ENCODE measurements around the gene MICAL2. TPM values are rescaled to one million over a fixed set of nuclear protein-coding genes. Genes with fewer than 3 reads are reported as not detected.

The MICAL2 gene
- total RNA-seq, 1 donor from 2014 or later: 34.8 TPM

DNA sequence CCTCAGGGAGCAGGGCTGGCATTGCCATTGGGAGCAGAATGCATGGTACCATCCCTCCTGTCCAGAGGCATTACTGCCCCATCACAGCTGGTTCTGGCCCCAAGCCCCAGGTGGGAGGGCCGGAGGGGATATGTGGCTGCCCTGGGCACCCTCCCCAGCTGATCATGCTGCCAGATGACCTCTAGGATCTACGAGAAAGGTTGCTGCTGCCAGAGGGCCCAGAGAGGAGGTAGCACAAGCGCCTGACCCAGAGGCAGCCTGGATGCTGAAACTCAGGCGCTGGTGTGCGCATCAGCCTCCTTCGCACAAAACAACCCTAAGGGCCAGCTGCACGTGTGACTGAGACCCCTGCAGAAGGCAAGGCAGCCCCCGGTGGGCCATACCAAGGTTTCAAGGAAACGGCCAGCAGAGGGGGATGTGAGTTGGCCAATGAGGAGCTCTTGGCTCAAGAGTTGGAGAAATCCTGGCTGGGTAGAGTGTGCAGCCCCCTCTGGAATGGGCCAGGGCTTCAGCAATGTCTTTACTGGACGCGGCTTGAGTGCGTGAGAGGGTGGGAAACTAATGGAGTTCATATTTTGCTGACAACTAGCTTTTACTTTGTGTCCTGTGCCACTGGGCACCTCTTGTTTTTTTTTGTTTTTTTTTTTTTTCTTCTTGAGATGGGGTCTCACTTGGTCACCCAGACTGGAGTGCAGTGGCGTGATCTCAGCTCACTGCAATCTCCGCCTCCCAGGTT is 178.7 kb downstream of the MICAL2 start:
- ATAC-seq (ENCODE audit: poor library complexity) (peak; percentile 4), DNase-seq (no peak)
- intact Hi-C loops (cut with DNase I): loop anchor here (10.0 kb wide), 1 partner anchor 484 kb away; no protein-coding TSS in a partner anchor

DNA sequence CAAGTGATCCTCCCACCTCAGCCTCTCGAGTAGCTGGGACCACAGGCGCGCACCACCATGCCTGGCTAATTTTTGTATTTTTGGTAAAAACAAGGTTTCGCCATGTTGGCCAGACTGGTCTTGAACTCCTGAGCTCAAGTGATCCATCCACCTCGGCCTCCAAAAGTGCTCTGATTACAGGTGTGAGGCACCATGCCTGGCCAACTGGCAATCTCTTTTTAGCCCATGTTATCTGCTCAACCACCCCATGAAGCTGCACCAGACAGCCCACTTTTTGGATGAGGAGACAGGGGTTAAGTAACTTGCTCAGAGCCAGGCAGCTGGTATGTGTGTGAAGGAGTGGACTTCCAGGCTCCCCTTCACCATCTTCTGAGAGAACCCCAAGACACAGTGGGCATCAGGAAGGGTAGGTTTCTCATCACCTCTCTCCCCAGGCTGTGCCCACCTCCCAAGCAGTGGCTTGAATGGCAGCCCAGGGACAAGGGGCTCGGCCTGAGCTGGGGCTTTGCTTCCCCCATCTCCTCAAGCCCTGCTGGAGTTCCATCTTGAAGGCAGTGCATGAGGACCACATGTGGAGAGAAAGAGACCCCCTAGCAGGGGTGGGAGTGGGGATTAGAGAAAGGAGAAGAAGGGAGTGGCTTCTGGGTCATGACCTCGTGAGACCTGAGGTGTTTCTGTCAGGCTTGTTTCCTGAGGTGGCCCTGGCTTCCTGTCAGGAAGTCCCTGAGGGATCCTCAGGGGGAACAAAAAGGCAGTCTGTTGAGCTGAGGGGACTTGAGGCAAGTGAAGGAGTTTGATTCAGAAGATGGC is 179.5 kb downstream of the MICAL2 start:
- no peak for DNase-seq
- intact Hi-C loops (cut with DNase I): loop anchor here (10.0 kb wide), 1 partner anchor 485 kb away; no protein-coding TSS in a partner anchor
- ATAC-seq (ENCODE audit: poor library complexity): no peak

DNA sequence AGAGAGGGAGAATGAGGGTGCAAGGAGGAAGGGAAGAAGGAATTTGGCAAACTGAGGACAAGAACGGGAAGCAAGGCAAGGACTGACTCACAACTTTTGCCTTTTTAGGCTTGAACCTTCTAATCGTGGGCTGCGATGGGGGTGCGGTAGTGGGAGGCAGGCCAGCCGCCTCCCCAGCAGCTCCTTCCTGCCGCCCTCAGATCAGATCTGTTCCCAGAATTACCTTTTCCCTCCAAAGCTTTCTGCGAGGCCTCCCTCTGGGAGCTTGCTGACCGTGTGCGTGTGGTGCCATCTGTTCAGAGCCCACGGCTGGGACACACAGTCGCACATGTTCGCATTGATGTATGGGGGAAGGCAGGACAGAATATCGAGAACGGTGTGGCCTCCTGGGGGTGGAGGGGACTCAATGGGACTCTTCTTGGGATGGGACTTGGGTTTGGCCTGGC is 180.1 kb downstream of the MICAL2 start:
- intact Hi-C loops (cut with DNase I): no loop called here
- ATAC-seq (ENCODE audit: poor library complexity) (no peak), DNase-seq (no peak)

DNA sequence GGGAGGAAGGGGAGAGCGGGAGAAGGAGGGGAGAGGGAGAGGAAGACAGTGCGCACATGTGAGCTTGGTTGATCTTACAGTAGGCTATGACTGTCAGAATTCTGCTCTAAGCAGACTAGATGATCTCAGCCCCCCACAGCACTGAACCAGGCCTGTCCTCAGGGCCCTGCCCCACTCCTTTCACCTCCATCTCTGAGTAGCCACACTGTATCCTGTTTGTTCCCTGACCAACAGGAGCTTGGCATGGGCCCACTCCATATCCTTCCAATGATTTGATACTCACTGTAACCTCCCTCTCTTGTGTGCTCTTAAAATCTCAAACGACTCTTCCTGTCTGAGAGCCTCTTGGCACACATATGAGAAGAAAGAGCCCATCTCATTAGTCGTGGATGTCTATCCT is 180.9 kb downstream of the MICAL2 start:
- no peak for DNase-seq
- ATAC-seq (ENCODE audit: poor library complexity): no peak
- intact Hi-C loops (cut with DNase I): no loop called here

DNA sequence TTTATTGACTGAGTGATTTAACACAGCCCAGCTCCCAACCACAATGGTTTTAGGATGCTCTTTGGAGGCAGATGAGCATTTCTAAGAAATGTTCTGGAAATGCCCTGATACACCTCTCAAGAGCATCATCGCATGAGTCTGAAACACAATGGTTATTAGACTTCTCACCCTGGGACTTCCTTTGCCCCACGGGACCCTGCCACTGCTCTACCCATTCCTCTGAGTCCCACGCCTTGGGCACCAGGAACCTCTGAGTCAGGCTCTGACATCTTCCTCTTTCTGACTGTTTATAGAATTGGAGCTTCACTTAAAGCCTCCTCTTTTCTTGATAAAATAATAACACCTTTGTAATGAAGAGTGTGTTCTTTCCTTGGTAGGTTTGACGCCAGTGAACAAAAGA is 181.4 kb downstream of the MICAL2 start:
- intact Hi-C loops (cut with DNase I): no loop called here
- DNase-seq: no peak
- no peak for ATAC-seq (ENCODE audit: poor library complexity)

DNA sequence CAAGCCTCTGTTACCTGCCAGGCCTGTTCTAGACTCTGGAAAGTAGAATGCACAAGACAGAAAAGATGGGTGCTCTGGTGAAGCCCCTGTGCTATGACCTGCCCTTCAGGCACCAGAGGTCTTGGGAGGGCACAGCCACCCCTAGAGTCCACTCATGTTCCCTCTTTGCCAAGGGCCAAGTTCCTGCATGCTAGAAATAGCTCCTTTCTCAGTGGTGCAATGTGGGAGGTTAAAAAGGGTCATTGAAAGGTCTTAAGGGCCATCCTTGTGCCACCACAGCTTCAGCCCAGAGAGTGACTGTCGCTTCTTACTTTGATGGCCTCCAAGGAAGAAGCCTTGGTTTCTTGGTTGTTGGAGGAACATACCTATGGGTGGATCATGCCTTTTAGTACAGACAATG is 182.4 kb downstream of the MICAL2 start:
- DNase-seq: no peak
- no peak for ATAC-seq (ENCODE audit: poor library complexity)
- intact Hi-C loops (cut with DNase I): no loop called here

DNA sequence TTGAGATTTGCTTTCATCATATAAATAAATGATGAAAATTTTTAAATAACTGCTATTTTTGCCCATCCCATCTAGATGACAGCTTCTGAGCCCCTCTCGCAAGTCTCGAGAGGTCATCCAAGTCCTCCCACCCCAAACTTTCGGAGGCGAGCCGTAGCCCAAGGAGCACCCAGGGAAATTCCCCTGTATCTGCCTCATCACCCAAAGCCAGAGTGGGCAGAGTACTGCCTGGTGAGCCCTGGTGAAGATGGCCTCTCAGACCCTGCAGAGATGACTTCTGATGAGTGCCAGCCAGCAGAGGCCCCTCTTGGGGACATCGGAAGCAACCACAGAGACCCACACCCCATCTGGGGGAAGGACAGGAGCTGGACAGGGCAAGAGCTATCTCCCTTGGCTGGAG is 183.1 kb downstream of the MICAL2 start:
- DNase-seq: no peak
- no peak for ATAC-seq (ENCODE audit: poor library complexity)
- intact Hi-C loops (cut with DNase I): no loop called here

DNA sequence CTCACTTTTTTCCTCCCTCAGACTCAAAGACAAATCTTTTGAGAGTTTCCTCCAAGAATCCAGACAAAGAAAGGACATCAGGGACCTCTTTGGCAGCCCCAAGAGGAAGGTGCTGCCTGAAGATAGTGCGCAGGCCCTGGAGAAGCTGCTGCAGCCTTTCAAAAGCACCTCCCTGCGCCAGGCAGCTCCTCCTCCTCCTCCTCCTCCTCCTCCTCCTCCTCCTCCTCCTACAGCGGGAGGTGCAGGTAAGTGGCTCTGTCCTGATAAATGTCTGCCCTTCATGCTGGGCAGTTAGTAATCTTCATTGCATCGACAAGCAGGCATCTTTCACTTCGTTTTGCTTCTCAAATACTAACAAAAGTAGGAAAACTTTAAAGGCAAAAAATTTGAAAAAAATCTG is 184.2 kb downstream of the MICAL2 start:
- DNase-seq (no peak), ATAC-seq (ENCODE audit: poor library complexity) (no peak)
- intact Hi-C loops (cut with DNase I): no loop called here

DNA sequence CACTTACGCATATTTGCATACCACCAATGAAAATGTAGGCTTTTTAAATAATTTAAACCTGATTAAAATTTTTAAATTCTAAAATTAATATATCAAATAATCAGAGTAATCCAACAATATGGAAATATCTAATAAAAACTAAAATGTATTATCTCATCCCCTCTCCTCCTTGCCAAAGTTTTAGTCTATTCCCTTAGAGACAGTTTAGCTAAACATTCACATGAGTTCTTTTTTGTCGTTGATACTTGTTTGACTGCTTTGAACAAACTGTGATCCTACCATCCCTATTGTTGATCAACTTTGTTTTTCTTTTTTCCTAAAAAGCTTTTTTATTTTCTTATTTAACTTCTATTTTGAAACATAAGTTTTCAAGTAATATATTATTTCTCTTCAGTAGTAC is 185.6 kb downstream of the MICAL2 start:
- DNase-seq (no peak), ATAC-seq (ENCODE audit: poor library complexity) (no peak)
- intact Hi-C loops (cut with DNase I): no loop called here

DNA sequence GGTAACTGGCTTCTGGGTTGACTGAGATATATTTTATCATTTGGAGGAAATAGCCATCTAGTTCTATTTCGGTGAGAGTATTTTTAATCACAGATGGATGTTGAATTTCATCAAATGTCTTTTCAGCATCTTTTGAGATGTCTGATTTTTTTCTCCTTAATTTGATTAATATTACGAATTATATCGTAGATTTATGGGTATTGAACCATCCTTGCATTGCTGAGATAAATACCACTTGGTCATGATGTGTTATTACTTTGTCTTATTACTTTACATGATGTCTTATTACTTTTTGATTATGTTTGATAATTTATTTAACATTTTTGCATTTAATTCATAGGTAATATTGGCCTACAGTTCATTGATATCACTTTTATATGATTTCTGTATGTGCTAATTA is 188.2 kb downstream of the MICAL2 start:
- ATAC-seq (ENCODE audit: poor library complexity) (no peak), DNase-seq (no peak)
- intact Hi-C loops (cut with DNase I): no loop called here

DNA sequence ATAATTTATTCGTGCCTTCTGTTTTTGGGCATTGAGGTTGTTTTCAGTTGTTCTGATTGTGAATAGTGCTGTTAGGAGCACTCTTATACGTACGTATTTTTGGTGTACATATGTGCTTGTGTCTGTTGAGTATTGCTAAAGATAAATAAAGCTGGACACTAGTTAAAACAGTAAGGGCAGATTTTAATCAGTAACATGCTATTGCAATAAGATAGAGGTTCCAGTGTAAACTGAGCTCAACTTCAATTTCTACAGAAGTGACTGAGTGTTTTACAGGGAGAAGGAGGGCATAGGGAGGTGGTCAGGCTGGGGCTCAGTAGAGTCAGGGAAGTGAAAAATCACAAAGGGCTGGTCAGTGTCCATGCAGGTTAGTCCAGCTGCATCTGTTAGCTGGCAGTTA is 191.0 kb downstream of the MICAL2 start:
- no peak for DNase-seq
- ATAC-seq (ENCODE audit: poor library complexity): no peak
- intact Hi-C loops (cut with DNase I): no loop called here

DNA sequence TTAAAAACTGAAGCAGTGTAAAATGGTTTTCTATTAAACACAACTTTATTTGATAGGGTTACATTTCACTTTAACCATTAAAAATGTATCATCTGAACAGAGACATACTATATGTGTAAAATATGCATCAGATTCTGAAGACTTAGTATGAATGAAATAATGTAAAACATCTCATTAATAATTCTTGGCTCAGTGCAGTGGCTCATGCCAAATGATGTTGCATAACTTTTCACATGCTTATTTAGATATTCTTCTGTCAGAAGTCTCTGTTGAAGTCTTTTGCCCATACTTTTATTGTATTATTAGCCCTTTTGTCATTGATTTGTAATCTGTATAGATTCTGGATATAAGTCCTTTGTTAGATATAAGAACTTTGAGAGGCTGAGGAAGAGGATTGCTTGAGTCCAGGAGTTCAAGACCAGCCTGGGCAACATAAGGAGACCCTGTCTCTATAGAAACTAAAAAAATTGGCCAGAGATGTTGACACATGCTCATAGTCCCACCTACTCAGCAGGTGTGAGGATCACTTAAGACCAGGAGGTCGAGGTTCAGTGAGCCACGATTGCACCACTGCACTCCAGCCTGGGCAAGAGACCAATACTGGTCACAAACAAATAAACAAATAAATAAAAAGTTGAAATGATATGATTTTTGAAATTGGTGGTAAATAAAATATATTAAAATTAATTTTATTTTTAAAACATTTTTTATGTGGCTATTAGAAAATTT is 193.2 kb downstream of the MICAL2 start:
- ATAC-seq (ENCODE audit: poor library complexity) (no peak), DNase-seq (no peak)
- intact Hi-C loops (cut with DNase I): no loop called here

DNA sequence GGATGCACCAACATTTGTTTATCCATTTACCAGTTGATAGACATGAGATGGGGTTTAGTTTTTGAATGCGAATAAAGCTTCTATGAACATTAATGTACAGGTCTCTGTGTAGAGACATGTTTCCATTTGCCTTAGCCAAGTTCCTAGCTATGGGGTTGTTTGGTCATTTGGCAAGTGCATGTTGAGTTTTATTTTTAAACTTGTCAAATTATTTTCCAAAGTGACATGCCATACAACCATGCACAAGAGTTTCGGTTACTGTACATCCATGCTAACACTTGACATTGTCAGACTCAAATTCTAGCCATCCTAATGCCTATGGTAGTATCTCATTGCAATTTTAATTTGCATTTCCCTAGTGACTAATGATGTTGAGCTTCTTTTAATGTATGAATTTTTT is 196.4 kb downstream of the MICAL2 start:
- DNase-seq: no peak
- no peak for ATAC-seq (ENCODE audit: poor library complexity)
- intact Hi-C loops (cut with DNase I): no loop called here

DNA sequence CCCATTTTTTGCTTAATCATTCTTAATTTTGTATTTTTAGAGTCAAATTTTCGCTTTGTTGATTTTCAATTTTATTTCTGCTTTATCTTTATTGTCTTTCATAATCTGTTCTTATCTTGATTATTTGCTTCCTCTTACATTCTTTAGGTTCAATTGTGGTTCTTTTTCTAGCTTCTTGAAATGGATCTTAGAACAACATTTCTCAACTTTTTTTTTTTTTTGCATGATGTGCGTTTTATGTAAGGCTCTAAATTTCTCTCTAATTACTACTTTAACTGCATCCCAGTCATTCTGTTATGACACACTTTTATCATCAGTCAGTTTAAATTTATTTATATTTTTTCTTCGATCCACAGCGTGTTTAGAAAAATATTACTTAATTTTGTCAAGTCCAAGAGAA is 201.7 kb downstream of the MICAL2 start:
- no peak for DNase-seq
- ATAC-seq (ENCODE audit: poor library complexity): no peak
- intact Hi-C loops (cut with DNase I): no loop called here

Small RNA genes within 50 kb of the gene (microRNA-seq; reads per million reads assigned to microRNA genes)
- gene MIR6124: not detected

Other genes starting within 250 kb of the MICAL2 start
- gene DKK3, start 102.0 kb upstream of the MICAL2 start, total RNA-seq: 520 TPM